H1 (cell line): ENCODE data around the gene HHIPL2. TPM values are rescaled to one million over a fixed set of nuclear protein-coding genes. Genes with fewer than 3 reads are reported as not detected.

Experiments
- BACH1 ChIP-seq: IDR thresholded peaks from 2 replicates; pipeline ENCODE4 v1.6.1; 2012; ENCODE audit warnings: low read length, improper control_type of control experiment
- CTBP2 ChIP-seq: IDR thresholded peaks from 2 replicates; pipeline ENCODE4 v1.7.0; 2011; ENCODE audit warnings: borderline replicate concordance, mild to moderate bottlenecking, moderate library complexity, mixed read lengths, low read length; ENCODE audit not compliant: insufficient read depth, insufficient read length
- KDM1A ChIP-seq: fragments of 200-600, 300-600 bp; sonication (generic); IDR thresholded peaks from 2 replicates; pipeline ENCODE4 v1.7.1; 2016; ENCODE audit warnings: mild to moderate bottlenecking, low read length, borderline replicate concordance
- SIRT6 ChIP-seq: IDR thresholded peaks from one replicate; pipeline ENCODE4 v1.7.1; 2012; ENCODE audit warnings: low read length, inconsistent platforms
- polyA plus RNA-seq, 7 experiments: library from polyadenylated mRNA; depleted of rRNA in 3 of 7; stranded (reverse) in 5 of 7; unstranded in 2 of 7; fragments of >200 nt in 5 of 7; fragments of 200-250 nt in 2 of 7; gene quantifications; 1 replicate in 5 of 7; 2 replicates in 1 of 7; 4 replicates in 1 of 7; pipeline versions ENCODE4 v1.2.1 to v1.2.3, GENCODE V29; 2011 to 2013; ENCODE audit warnings: missing spikeins in 2 of 7, mixed read lengths in 2 of 7
- total RNA-seq: library from RNA; stranded (reverse); fragmentation: NEBNext Ultra II Directional; extraction: Animal tissue kit (Norgen Biotek cat#: 25700); gene quantifications from 2 replicates; pipeline ENCODE4 v1.2.1, GENCODE V29; 2021

Gene HHIPL2
- total and polyA plus RNA-seq, 2 of the 8 experiments (the other 6 are each of a cell fraction or from before 2014, with no cell fraction given): 0.08 TPM; not detected in 1

GRCh38 chr1:222554177-222554576, 6.3 kb upstream of the HHIPL2 start (continued):
- no peak for TF ChIP-seq CTBP2
- TF ChIP-seq BACH1: no peak
- no peak for TF ChIP-seq SIRT6
- TF ChIP-seq KDM1A: no peak
